Activated T-cell treated with anti-CD3 and anti-CD28 coated beads, Interleukin-2, amount 50 U/mL, for 24 hours (primary cell): ENCODE results near the gene SPNS1.
"Not testable (repeated sequence)": the region's sequence is repeated elsewhere in the genome, so short reads cannot be mapped to it uniquely, and the experiment has no call there.

ENCODE experiments used
- DNase-seq: peaks from one replicate; pipeline ENCODE4 v3.0.0-alpha.2; 2020
- H3K27ac Mint-ChIP-seq: 2 replicates; pipeline ENCODE4 v1.8.0; 2020; ENCODE audit warnings: mild to moderate bottlenecking, mixed read lengths
- H3K27me3 Mint-ChIP-seq: 2 replicates; pipeline ENCODE4 v1.8.0; 2020; ENCODE audit warnings: mixed read lengths
- H3K36me3 Mint-ChIP-seq: 2 replicates; pipeline ENCODE4 v1.8.0; 2020; ENCODE audit warnings: low read depth, mixed read lengths
- H3K4me1 Mint-ChIP-seq: 2 replicates; pipeline ENCODE4 v1.8.0; 2020; ENCODE audit warnings: low read depth, mixed read lengths
- H3K4me3 Mint-ChIP-seq: 2 replicates; pipeline ENCODE4 v1.8.0; 2020; ENCODE audit warnings: mild to moderate bottlenecking, moderate library complexity, mixed read lengths
- H3K9me3 Mint-ChIP-seq: 2 replicates; pipeline ENCODE4 v1.8.0; 2020; ENCODE audit warnings: mixed read lengths

SPNS1 gene

GRCh38 chr16:28977703-28978662, 3.4 kb downstream of the SPNS1 start:
- Mint-ChIP-seq H3K4me3 (no peak overlapping the region), H3K36me3 (peaks cover 67% of the 10 kb centered on the region), H3K27ac (no peak overlapping the region), H3K9me3 (no peaks in the 10 kb centered on the region), H3K4me1 (peaks cover 40% of the 10 kb centered on the region), H3K27me3 (no peaks in the 10 kb centered on the region)
- DNase-seq, result no peak

GRCh38 chr16:28980330-28980729, 5.8 kb downstream of the SPNS1 start:
- peaks cover 78% of the 10 kb centered on the region for H3K36me3 Mint-ChIP-seq
- peaks cover 49% of the 10 kb centered on the region for H3K4me1 Mint-ChIP-seq

DNA sequence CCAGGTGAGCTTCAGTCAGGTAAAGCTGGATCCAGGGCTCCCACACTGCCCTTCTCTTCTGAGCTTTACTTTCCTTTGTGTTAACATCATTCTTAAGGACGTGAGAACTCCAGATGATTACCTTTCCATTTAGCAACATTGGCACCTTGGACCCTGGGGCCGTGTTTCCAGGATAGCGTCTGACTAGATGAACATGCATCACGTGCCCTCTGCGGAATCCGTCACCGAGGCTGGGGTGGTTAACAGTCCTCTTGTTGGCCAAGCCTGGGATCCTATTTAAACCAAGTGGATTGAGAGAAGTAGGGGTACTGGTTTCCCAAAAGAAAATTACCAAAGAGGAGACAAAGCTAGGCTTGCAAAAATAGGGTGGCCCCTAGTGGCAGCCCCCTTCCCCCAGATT, 6.4 kb downstream of the SPNS1 start:
- Mint-ChIP-seq H3K27ac (no peak overlapping the region), H3K36me3 (peaks cover 80% of the 10 kb centered on the region), H3K4me3 (no peak overlapping the region), H3K4me1 (peaks cover 44% of the 10 kb centered on the region), H3K27me3 (no peaks in the 10 kb centered on the region), H3K9me3 (no peaks in the 10 kb centered on the region)
- no peak for DNase-seq

More at GRCh38 chr16:28980330-28980729, 5.8 kb downstream of the SPNS1 start:
- H3K4me3 Mint-ChIP-seq, H3K9me3 Mint-ChIP-seq, H3K27me3 Mint-ChIP-seq, H3K27ac Mint-ChIP-seq, DNase-seq: not testable (repeated sequence)

DNA sequence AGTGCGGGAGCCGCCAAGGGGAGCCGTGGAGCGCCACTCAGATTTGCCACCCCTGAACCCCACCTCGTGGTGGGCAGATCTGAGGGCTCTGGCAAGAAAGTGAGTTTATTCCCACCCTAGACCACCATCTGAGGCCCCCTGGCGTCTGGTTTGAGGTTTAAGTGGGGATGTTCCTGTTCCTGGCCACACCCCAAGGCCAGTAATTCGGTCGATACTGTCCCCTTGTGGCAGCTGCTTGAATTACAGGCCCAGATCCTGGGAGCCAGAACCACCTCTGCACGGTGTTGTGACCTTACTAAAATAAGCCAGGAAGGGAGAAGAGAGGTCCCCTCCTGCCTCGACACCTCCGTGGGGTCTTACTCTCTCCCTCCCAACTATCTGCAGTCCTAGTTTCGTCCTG, 6.9 kb downstream of the SPNS1 start:
- Mint-ChIP-seq H3K27me3 (no peaks in the 10 kb centered on the region), H3K9me3 (no peaks in the 10 kb centered on the region), H3K27ac (peak overlapping the region; percentile 52), H3K4me1 (peaks cover 38% of the 10 kb centered on the region), H3K36me3 (peaks cover 82% of the 10 kb centered on the region), H3K4me3 (no peak overlapping the region)
- DNase-seq, result peak; percentile 79

DNA sequence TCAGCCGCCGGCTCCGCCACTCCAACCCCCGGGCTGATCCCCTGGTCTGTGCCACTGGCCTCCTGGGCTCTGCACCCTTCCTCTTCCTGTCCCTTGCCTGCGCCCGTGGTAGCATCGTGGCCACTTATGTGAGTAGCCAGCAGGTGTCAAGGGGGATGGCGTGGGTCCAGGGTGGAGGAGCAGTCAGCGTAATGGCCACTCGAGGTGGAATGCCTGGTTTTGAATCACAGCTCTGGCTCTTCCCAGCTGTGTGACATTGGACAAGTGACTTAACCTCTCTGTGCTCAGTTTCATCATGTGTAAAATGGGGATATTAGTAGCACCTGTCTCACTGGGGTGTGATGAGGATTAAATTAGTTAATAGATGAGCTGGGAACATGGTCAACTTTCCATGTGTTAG, 7.8 kb downstream of the SPNS1 start:
- DNase-seq, result no peak
- H3K4me1 Mint-ChIP-seq, result peaks cover 37% of the 10 kb centered on the region
- H3K27ac Mint-ChIP-seq, result peak overlapping the region; percentile 94
- no peaks in the 10 kb centered on the region for H3K27me3 Mint-ChIP-seq
- H3K36me3 Mint-ChIP-seq, result peaks cover 85% of the 10 kb centered on the region
- peaks cover 3% of the 10 kb centered on the region for H3K9me3 Mint-ChIP-seq
- no peak overlapping the region for H3K4me3 Mint-ChIP-seq

DNA sequence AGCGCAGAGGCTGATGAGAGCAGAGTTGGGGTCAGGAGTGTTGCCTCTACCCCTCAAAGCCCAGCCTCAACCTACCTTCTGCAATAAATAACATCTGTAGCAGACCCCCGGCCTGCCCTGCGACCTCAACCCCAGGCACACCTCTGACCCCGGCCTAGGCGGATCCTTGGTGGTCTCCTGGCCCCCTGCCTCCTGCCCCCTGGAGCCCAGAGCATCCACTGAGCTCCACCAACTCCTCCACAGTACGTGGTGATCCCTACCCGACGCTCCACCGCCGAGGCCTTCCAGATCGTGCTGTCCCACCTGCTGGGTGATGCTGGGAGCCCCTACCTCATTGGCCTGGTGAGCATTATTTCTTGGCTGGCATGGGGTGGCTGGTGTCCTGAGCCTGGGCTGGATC, 8.4 kb downstream of the SPNS1 start:
- no peak overlapping the region for H3K4me3 Mint-ChIP-seq

GRCh38 chr16:28983644-28984043, 9.1 kb downstream of the SPNS1 start:
- Mint-ChIP-seq H3K36me3 (peaks cover 86% of the 10 kb centered on the region), H3K27me3 (no peaks in the 10 kb centered on the region), H3K4me3 (peak overlapping the region; percentile 99), H3K27ac (peak overlapping the region; percentile 94), H3K9me3 (peaks cover 3% of the 10 kb centered on the region), H3K4me1 (peaks cover 36% of the 10 kb centered on the region)
- no peak for DNase-seq

More for the DNA sequence above, 8.4 kb downstream of the SPNS1 start:
- H3K4me1 Mint-ChIP-seq, result peaks cover 37% of the 10 kb centered on the region
- DNase-seq, result no peak
- H3K27ac Mint-ChIP-seq, result peak overlapping the region; percentile 94
- no peaks in the 10 kb centered on the region for H3K27me3 Mint-ChIP-seq
- H3K9me3 Mint-ChIP-seq, result peaks cover 3% of the 10 kb centered on the region
- H3K36me3 Mint-ChIP-seq, result peaks cover 86% of the 10 kb centered on the region

GRCh38 chr16:28984091-28984490, 9.5 kb downstream of the SPNS1 start:
- peaks cover 87% of the 10 kb centered on the region for H3K36me3 Mint-ChIP-seq
- H3K27me3 Mint-ChIP-seq, result no peaks in the 10 kb centered on the region
- H3K4me3 Mint-ChIP-seq, result peak overlapping the region; percentile 99
- H3K9me3 Mint-ChIP-seq, result peaks cover 3% of the 10 kb centered on the region
- no peak for DNase-seq
- H3K4me1 Mint-ChIP-seq, result peaks cover 40% of the 10 kb centered on the region
- H3K27ac Mint-ChIP-seq, result peak overlapping the region; percentile 94

DNA sequence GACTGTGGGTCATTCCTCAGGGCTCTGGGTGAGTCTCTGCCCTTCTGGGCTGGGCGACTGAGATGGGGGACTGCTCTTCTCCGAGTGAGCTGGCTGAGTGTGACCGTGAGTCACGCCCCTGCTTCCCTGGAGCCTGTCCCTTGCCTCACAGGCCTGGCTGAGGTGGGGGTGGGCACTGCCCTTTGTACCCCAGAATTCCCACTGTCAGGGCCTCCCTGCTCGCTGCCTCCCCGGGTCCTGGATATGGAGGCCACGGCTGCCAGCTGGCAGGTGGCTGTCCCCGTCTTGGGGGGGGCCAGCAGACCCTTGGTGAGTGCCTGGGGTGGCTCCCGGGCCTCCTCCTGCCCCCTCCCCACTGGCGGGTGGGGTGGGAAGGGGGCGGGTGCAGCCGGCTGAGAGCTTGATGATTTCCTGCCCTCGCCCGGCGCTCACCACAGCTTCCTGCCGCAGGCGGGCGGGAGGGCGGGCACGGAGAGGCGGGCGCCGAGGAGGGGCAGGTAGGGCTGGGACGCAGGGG, 10.1 kb downstream of the SPNS1 start, which contains the start of gene LAT:
Gene LAT (plus strand): TSS at position 434 of the 517 bp plus-strand sequence. CDS start 366 bp downstream, outside the sequence.
- Mint-ChIP-seq H3K27me3 (no peaks in the 10 kb centered on the region), H3K36me3 (peaks cover 88% of the 10 kb centered on the region), H3K4me1 (peaks cover 46% of the 10 kb centered on the region), H3K4me3 (peak within 1 kb of the TSS; percentile 99), H3K27ac (peak within 1 kb of the TSS; percentile 97), H3K9me3 (peaks cover 3% of the 10 kb centered on the region)
- DNase-seq, result peak; percentile 84

DNA sequence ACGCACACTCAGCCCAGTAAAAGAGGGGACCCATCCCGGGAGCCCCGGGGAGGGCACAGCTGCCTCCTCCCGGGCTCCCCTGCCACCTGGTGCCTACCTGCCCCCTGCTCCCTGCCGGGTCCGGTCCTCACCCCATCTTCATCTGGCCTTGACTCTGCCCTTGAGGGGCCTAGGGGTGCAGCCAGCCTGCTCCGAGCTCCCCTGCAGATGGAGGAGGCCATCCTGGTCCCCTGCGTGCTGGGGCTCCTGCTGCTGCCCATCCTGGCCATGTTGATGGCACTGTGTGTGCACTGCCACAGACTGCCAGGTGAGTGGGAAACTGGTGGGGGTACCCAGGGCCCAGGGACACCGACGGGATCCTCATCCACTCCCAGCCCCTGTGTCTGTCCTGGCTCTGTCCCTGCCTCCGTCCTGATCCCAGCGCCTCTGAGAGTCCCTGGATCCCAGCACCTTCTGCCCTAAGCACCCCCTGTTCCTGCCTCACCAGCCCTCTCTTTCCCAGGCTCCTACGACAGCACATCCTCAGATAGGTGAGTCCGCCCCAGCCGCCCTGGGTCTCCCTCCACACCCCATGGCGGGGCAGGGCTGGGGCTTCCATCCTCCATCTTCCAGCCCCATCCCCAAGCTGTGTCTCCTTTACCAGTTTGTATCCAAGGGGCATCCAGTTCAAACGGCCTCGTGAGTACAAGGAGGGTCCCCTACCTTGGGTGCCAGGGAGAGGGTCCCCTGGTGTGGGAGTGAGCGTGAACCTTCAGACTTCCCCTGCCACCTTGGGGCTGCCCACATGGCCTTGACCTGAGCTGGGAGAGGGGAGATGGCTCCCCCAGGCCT, 10.8 kb downstream of the SPNS1 start:
- H3K36me3 Mint-ChIP-seq, result peaks cover 94% of the 10 kb centered on the region
- peak overlapping the region; percentile 97 for H3K27ac Mint-ChIP-seq
- no peaks in the 10 kb centered on the region for H3K27me3 Mint-ChIP-seq
- peaks cover 53% of the 10 kb centered on the region for H3K4me1 Mint-ChIP-seq
- peak overlapping the region; percentile 99 for H3K4me3 Mint-ChIP-seq
- peak; percentile 64 for DNase-seq
- peaks cover 3% of the 10 kb centered on the region for H3K9me3 Mint-ChIP-seq

- Mint-ChIP-seq H3K4me1 (peaks cover 59% of the 10 kb centered on the region), H3K27me3 (no peaks in the 10 kb centered on the region), H3K9me3 (peaks cover 3% of the 10 kb centered on the region), H3K27ac (peak overlapping the region; percentile 97), H3K4me3 (peak overlapping the region; percentile 99), H3K36me3 (peaks cover 94% of the 10 kb centered on the region)
- DNase-seq, result no peak
Observed at GRCh38 chr16:28986046-28986445, 11.5 kb downstream of the SPNS1 start.

DNA sequence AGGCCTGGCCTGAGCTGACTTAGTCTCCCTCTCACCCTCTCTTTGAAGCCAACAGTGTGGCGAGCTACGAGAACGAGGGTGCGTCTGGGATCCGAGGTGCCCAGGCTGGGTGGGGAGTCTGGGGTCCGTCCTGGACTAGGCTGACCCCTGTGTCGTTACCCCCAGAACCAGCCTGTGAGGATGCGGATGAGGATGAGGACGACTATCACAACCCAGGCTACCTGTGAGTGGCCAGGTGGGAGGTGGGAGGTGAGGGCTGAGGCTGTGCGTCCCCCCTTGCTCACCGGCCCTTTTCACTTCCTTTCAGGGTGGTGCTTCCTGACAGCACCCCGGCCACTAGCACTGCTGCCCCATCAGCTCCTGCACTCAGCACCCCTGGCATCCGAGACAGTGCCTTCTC, 11.9 kb downstream of the SPNS1 start:
- H3K4me1 Mint-ChIP-seq, result peaks cover 64% of the 10 kb centered on the region
- DNase-seq, result peak; percentile 59
- H3K36me3 Mint-ChIP-seq, result peaks cover 94% of the 10 kb centered on the region
- H3K27ac Mint-ChIP-seq, result peak overlapping the region; percentile 97
- H3K4me3 Mint-ChIP-seq, result peak overlapping the region; percentile 99
- H3K27me3 Mint-ChIP-seq, result no peaks in the 10 kb centered on the region
- peaks cover 3% of the 10 kb centered on the region for H3K9me3 Mint-ChIP-seq

DNA sequence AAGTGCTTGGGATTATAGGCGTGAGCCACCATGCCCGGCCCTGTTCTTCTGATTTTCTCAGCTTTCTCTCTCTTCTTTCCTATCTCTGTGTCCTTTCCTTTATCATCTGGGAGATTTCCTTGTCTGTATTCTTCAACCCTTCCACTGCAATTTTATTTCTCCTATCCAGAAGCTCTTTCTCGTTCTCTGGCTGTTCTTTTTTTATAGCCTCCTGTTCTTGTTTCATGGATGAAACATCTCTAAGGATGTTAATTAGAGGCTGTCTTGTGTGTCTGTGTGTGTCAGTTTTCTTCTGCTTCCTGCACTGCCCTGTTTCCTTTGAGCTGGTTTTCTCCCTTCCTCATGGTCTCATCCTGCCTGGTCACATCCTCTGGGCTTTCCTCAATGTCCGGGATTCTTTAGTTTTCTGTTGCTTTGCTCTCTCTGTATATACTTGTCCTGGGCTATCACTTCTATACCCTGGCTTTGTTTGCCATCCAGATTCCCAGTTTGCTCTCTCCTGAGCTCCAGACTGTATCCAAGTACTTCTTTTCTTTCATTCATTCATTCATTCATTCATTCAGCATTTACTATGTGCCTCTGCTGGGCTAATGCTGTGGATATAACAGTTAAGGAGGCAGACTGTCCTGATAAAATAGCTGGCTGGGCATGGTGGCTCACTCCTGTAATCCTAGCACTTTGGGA, 12.7 kb downstream of the SPNS1 start:
- H3K4me1 Mint-ChIP-seq, result peaks cover 70% of the 10 kb centered on the region
- peaks cover 93% of the 10 kb centered on the region for H3K36me3 Mint-ChIP-seq
- H3K27me3 Mint-ChIP-seq, result no peaks in the 10 kb centered on the region
- DNase-seq, result no peak
- peak overlapping the region; percentile 99 for H3K4me3 Mint-ChIP-seq
- peaks cover 3% of the 10 kb centered on the region for H3K9me3 Mint-ChIP-seq
- H3K27ac Mint-ChIP-seq, result peak overlapping the region; percentile 97

DNA sequence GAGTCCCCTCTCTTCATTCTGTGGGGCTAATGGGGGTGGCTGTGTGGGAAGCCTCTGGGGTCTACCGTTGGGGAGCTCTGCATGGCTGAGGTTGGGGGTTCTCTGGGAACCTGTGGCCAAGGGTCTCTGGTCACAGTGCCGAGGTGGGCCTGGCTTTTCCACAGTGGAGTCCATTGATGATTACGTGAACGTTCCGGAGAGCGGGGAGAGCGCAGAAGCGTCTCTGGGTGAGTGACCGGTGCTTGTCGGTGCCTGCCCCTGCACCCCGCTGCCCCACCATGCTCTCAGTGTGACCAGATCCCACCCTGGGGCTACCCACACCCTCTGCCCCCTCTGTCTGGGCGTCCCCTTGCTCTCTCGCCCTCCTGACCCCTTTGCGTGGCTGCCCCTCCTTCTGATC, 14.8 kb downstream of the SPNS1 start:
- Mint-ChIP-seq H3K4me3 (peak overlapping the region; percentile 99), H3K27me3 (no peaks in the 10 kb centered on the region), H3K36me3 (peaks cover 76% of the 10 kb centered on the region), H3K27ac (peak overlapping the region; percentile 97), H3K4me1 (peaks cover 66% of the 10 kb centered on the region), H3K9me3 (peaks cover 3% of the 10 kb centered on the region)
- DNase-seq, result no peak
